ENCODE data around the gene LRBA.

The LRBA gene

GRCh38 chr4:150816491-150816890 lies 198.6 kb downstream of the LRBA start:
- Histone ChIP-seq H3K4me1 (ENCODE audit: insufficient read depth, low read length) (peaks cover 2% of the 10 kb centered on the region), H3K4me3 (ENCODE audit: low read length) (no peak overlapping the region), H3K36me3 (ENCODE audit: insufficient read depth, low read length) (no peaks in the 10 kb centered on the region), H2AFZ (ENCODE audit: low read depth, low read length) (no peak overlapping the region), H3K27me3 (ENCODE audit: insufficient read depth, low read length) (no peaks in the 10 kb centered on the region), H3K9me3 (ENCODE audit: low read length) (no peaks in the 10 kb centered on the region)

- H3K36me3 ChIP-seq (ENCODE audit: insufficient read depth, low read length): no peaks in the 10 kb centered on the region
- no peaks in the 10 kb centered on the region for H3K27me3 ChIP-seq (ENCODE audit: insufficient read depth, low read length)
- H3K9me3 ChIP-seq (ENCODE audit: low read length): no peaks in the 10 kb centered on the region
- H2AFZ ChIP-seq (ENCODE audit: low read depth, low read length): no peak overlapping the region
- peaks cover 2% of the 10 kb centered on the region for H3K4me1 ChIP-seq (ENCODE audit: insufficient read depth, low read length)
- H3K4me3 ChIP-seq (ENCODE audit: low read length): no peak overlapping the region
Observed at GRCh38 chr4:150814873-150815272, 200.2 kb downstream of the LRBA start.

GRCh38 chr4:150805183-150806025 lies 209.7 kb downstream of the LRBA start:
- Histone ChIP-seq H3K9me3 (ENCODE audit: low read length) (no peaks in the 10 kb centered on the region), H3K36me3 (ENCODE audit: insufficient read depth, low read length) (no peaks in the 10 kb centered on the region), H3K27me3 (ENCODE audit: insufficient read depth, low read length) (no peaks in the 10 kb centered on the region), H3K4me3 (ENCODE audit: low read length) (no peak overlapping the region), H3K4me1 (ENCODE audit: insufficient read depth, low read length) (no peaks in the 10 kb centered on the region), H2AFZ (ENCODE audit: low read depth, low read length) (no peak overlapping the region)

- Histone ChIP-seq H3K36me3 (ENCODE audit: insufficient read depth, low read length) (no peaks in the 10 kb centered on the region), H3K27me3 (ENCODE audit: insufficient read depth, low read length) (no peaks in the 10 kb centered on the region), H2AFZ (ENCODE audit: low read depth, low read length) (no peak overlapping the region), H3K4me3 (ENCODE audit: low read length) (no peak overlapping the region), H3K9me3 (ENCODE audit: low read length) (no peaks in the 10 kb centered on the region), H3K4me1 (ENCODE audit: insufficient read depth, low read length) (no peaks in the 10 kb centered on the region)
Observed at GRCh38 chr4:150801833-150802232, 213.3 kb downstream of the LRBA start.

GRCh38 chr4:150799207-150799606 lies 215.9 kb downstream of the LRBA start:
- Histone ChIP-seq H3K4me1 (ENCODE audit: insufficient read depth, low read length) (no peaks in the 10 kb centered on the region), H3K9me3 (ENCODE audit: low read length) (no peaks in the 10 kb centered on the region), H3K36me3 (ENCODE audit: insufficient read depth, low read length) (no peaks in the 10 kb centered on the region), H2AFZ (ENCODE audit: low read depth, low read length) (no peak overlapping the region), H3K4me3 (ENCODE audit: low read length) (no peak overlapping the region), H3K27me3 (ENCODE audit: insufficient read depth, low read length) (no peaks in the 10 kb centered on the region)

- no peak overlapping the region for H3K4me3 ChIP-seq (ENCODE audit: low read length)
- H3K4me1 ChIP-seq (ENCODE audit: insufficient read depth, low read length): no peaks in the 10 kb centered on the region
- no peaks in the 10 kb centered on the region for H3K36me3 ChIP-seq (ENCODE audit: insufficient read depth, low read length)
- H3K27me3 ChIP-seq (ENCODE audit: insufficient read depth, low read length): no peaks in the 10 kb centered on the region
- no peaks in the 10 kb centered on the region for H3K9me3 ChIP-seq (ENCODE audit: low read length)
- H2AFZ ChIP-seq (ENCODE audit: low read depth, low read length): no peak overlapping the region
Observed at GRCh38 chr4:150794706-150795105, 220.4 kb downstream of the LRBA start.

- Histone ChIP-seq H3K4me1 (ENCODE audit: insufficient read depth, low read length) (no peaks in the 10 kb centered on the region), H3K4me3 (ENCODE audit: low read length) (no peak overlapping the region), H3K27me3 (ENCODE audit: insufficient read depth, low read length) (no peaks in the 10 kb centered on the region), H3K9me3 (ENCODE audit: low read length) (no peaks in the 10 kb centered on the region), H2AFZ (ENCODE audit: low read depth, low read length) (no peak overlapping the region), H3K36me3 (ENCODE audit: insufficient read depth, low read length) (no peaks in the 10 kb centered on the region)
Observed at GRCh38 chr4:150789864-150790263, 225.2 kb downstream of the LRBA start.

- H3K36me3 ChIP-seq (ENCODE audit: insufficient read depth, low read length): no peaks in the 10 kb centered on the region
- H3K4me1 ChIP-seq (ENCODE audit: insufficient read depth, low read length): peaks cover 6% of the 10 kb centered on the region
- H3K9me3 ChIP-seq (ENCODE audit: low read length): no peaks in the 10 kb centered on the region
- H3K27me3 ChIP-seq (ENCODE audit: insufficient read depth, low read length): no peaks in the 10 kb centered on the region
- no peak overlapping the region for H3K4me3 ChIP-seq (ENCODE audit: low read length)
- H2AFZ ChIP-seq (ENCODE audit: low read depth, low read length): no peak overlapping the region
Observed at GRCh38 chr4:150784939-150785338, 230.1 kb downstream of the LRBA start.

GRCh38 chr4:150784305-150784704 lies 230.8 kb downstream of the LRBA start:
- Histone ChIP-seq H3K36me3 (ENCODE audit: insufficient read depth, low read length) (no peaks in the 10 kb centered on the region), H3K4me3 (ENCODE audit: low read length) (no peak overlapping the region), H3K4me1 (ENCODE audit: insufficient read depth, low read length) (peaks cover 6% of the 10 kb centered on the region), H3K27me3 (ENCODE audit: insufficient read depth, low read length) (no peaks in the 10 kb centered on the region), H3K9me3 (ENCODE audit: low read length) (no peaks in the 10 kb centered on the region), H2AFZ (ENCODE audit: low read depth, low read length) (no peak overlapping the region)

- Histone ChIP-seq H3K4me1 (ENCODE audit: insufficient read depth, low read length) (peaks cover 6% of the 10 kb centered on the region), H3K9me3 (ENCODE audit: low read length) (no peaks in the 10 kb centered on the region), H3K4me3 (ENCODE audit: low read length) (no peak overlapping the region), H2AFZ (ENCODE audit: low read depth, low read length) (no peak overlapping the region), H3K36me3 (ENCODE audit: insufficient read depth, low read length) (no peaks in the 10 kb centered on the region), H3K27me3 (ENCODE audit: insufficient read depth, low read length) (no peaks in the 10 kb centered on the region)
Observed at GRCh38 chr4:150782921-150783320, 232.2 kb downstream of the LRBA start.

GRCh38 chr4:150782311-150782710 lies 232.8 kb downstream of the LRBA start:
- Histone ChIP-seq H2AFZ (ENCODE audit: low read depth, low read length) (no peak overlapping the region), H3K4me1 (ENCODE audit: insufficient read depth, low read length) (peaks cover 6% of the 10 kb centered on the region), H3K9me3 (ENCODE audit: low read length) (no peaks in the 10 kb centered on the region), H3K27me3 (ENCODE audit: insufficient read depth, low read length) (no peaks in the 10 kb centered on the region), H3K4me3 (ENCODE audit: low read length) (no peak overlapping the region), H3K36me3 (ENCODE audit: insufficient read depth, low read length) (no peaks in the 10 kb centered on the region)

GRCh38 chr4:150781191-150781590 lies 233.9 kb downstream of the LRBA start:
- peaks cover 6% of the 10 kb centered on the region for H3K4me1 ChIP-seq (ENCODE audit: insufficient read depth, low read length)
- no peaks in the 10 kb centered on the region for H3K9me3 ChIP-seq (ENCODE audit: low read length)
- no peaks in the 10 kb centered on the region for H3K27me3 ChIP-seq (ENCODE audit: insufficient read depth, low read length)
- no peak overlapping the region for H2AFZ ChIP-seq (ENCODE audit: low read depth, low read length)
- H3K36me3 ChIP-seq (ENCODE audit: insufficient read depth, low read length): no peaks in the 10 kb centered on the region
- no peak overlapping the region for H3K4me3 ChIP-seq (ENCODE audit: low read length)

- Histone ChIP-seq H3K9me3 (ENCODE audit: low read length) (no peaks in the 10 kb centered on the region), H2AFZ (ENCODE audit: low read depth, low read length) (no peak overlapping the region), H3K36me3 (ENCODE audit: insufficient read depth, low read length) (no peaks in the 10 kb centered on the region), H3K4me3 (ENCODE audit: low read length) (no peak overlapping the region), H3K27me3 (ENCODE audit: insufficient read depth, low read length) (no peaks in the 10 kb centered on the region), H3K4me1 (ENCODE audit: insufficient read depth, low read length) (peaks cover 6% of the 10 kb centered on the region)
Observed at GRCh38 chr4:150779707-150780106, 235.4 kb downstream of the LRBA start.
